Naive B cell (primary cell): ENCODE data around the gene COX7A2. TPM values are rescaled to one million over a fixed set of nuclear protein-coding genes. Genes with fewer than 3 reads are reported as not detected.

Source experiments
- ATAC-seq, 2 donors: fragments of 150-1000 bp; cut with Tn5 transposase; 2 replicates each; pipeline ENCODE4 v1.10.0; 2021; ENCODE audit warnings: low read depth in 2 of 2, mild to moderate bottlenecking in 2 of 2, moderate library complexity in 2 of 2
- DNase-seq: peaks from one replicate; pipeline ENCODE4 v3.0.0; 2022
- H3K27ac Mint-ChIP-seq, 6 donors: one replicate each; pipeline ENCODE4 v1.8.0; 2020 to 2022; ENCODE audit warnings: mild to moderate bottlenecking in 6 of 6, mixed read lengths in 6 of 6, moderate library complexity in 5 of 6, inconsistent platforms in 2 of 6
- H3K27me3 Mint-ChIP-seq, 3 donors: one replicate each; pipeline ENCODE4 v1.8.0; 2021 to 2022; ENCODE audit warnings: mixed read lengths in 3 of 3, mild to moderate bottlenecking in 1 of 3
- H3K36me3 Mint-ChIP-seq, 2 donors: one replicate each; pipeline ENCODE4 v1.8.0; 2020 to 2022; ENCODE audit warnings: mixed read lengths in 2 of 2, inconsistent platforms in 1 of 2, mild to moderate bottlenecking in 1 of 2
- H3K4me1 Mint-ChIP-seq, 3 donors: one replicate each; pipeline ENCODE4 v1.8.0; 2020 to 2022; ENCODE audit warnings: mixed read lengths in 3 of 3, inconsistent platforms in 1 of 3, mild to moderate bottlenecking in 1 of 3, moderate library complexity in 1 of 3
- H3K4me3 Mint-ChIP-seq, 8 donors: one replicate each; pipeline ENCODE4 v1.8.0; 2020 to 2022; ENCODE audit warnings: mild to moderate bottlenecking in 8 of 8, mixed read lengths in 8 of 8, moderate library complexity in 8 of 8, inconsistent platforms in 2 of 8
- H3K9me3 Mint-ChIP-seq, 7 donors: one replicate each; pipeline ENCODE4 v1.8.0; 2020 to 2022; ENCODE audit warnings: mixed read lengths in 7 of 7, mild to moderate bottlenecking in 5 of 7, inconsistent platforms in 2 of 7, moderate library complexity in 1 of 7
- polyA plus RNA-seq, 6 donors: library from polyadenylated mRNA; unstranded; fragments of 300-500 nt; fragmentation: Illumina TruSeq; gene quantifications; one replicate each; pipeline ENCODE4 v1.2.3, GENCODE V29; 2021; ENCODE audit warnings: low read depth in 6 of 6

COX7A2 gene
- polyA plus RNA-seq, 6 donors from 2014 or later: 776 to 1,084 (median 861) TPM

GRCh38 chr6:75281653-75282052 is 38.1 kb upstream of the COX7A2 start:
- Mint-ChIP-seq H3K27me3 (no peaks in the 10 kb centered on the region), H3K36me3 (no peaks in the 10 kb centered on the region), H3K4me1 (peaks cover 19 to 28% (median 25%) of the 10 kb centered on the region in 3 donors), H3K27ac (peak overlapping the region in 1 of 6 donors; percentile 60), H3K4me3 (peak overlapping the region in 1 of 8 donors; percentile 76), H3K9me3 (peaks cover 0 to 2% (median 0%) of the 10 kb centered on the region in 7 donors)
- DNase-seq (no peak), ATAC-seq (no peak)

GRCh38 chr6:75280131-75280855 is 36.7 kb upstream of the COX7A2 start:
- no peak for ATAC-seq
- peaks cover 30 to 32% (median 31%) of the 10 kb centered on the region in 3 donors for H3K4me1 Mint-ChIP-seq

GRCh38 chr6:75279418-75279817 is 35.8 kb upstream of the COX7A2 start:
- H3K4me1 Mint-ChIP-seq: peaks cover 35 to 39% (median 37%) of the 10 kb centered on the region in 3 donors
- DNase-seq (no peak), ATAC-seq (no peak)
- H3K36me3 Mint-ChIP-seq: peaks cover 0 to 13% of the 10 kb centered on the region in 2 donors
- peak overlapping the region in 1 of 6 donors; percentile 67 for H3K27ac Mint-ChIP-seq
- no peaks in the 10 kb centered on the region for H3K27me3 Mint-ChIP-seq
- no peak overlapping the region for H3K4me3 Mint-ChIP-seq
- H3K9me3 Mint-ChIP-seq: peaks cover 0 to 2% (median 0%) of the 10 kb centered on the region in 7 donors

More at GRCh38 chr6:75280131-75280855, 36.7 kb upstream of the COX7A2 start:
- no peaks in the 10 kb centered on the region for H3K27me3 Mint-ChIP-seq
- peaks cover 0 to 2% (median 0%) of the 10 kb centered on the region in 7 donors for H3K9me3 Mint-ChIP-seq
- H3K36me3 Mint-ChIP-seq: peaks cover 0 to 8% of the 10 kb centered on the region in 2 donors
- no peak overlapping the region for H3K27ac Mint-ChIP-seq
- no peak overlapping the region for H3K4me3 Mint-ChIP-seq
- DNase-seq: no peak

- H3K36me3 Mint-ChIP-seq: peaks cover 0 to 13% of the 10 kb centered on the region in 2 donors
- H3K4me1 Mint-ChIP-seq: peaks cover 41 to 45% (median 42%) of the 10 kb centered on the region in 3 donors
- H3K9me3 Mint-ChIP-seq: peaks cover 0 to 2% (median 0%) of the 10 kb centered on the region in 7 donors
- H3K27ac Mint-ChIP-seq: peak overlapping the region in 2 of 6 donors; percentile 1 to 7
- DNase-seq (no peak), ATAC-seq (no peak)
- H3K4me3 Mint-ChIP-seq: no peak overlapping the region
- H3K27me3 Mint-ChIP-seq: no peaks in the 10 kb centered on the region
These were observed 35.0 kb upstream of the COX7A2 start for GRCh38 chr6:75278474-75279077.

- DNase-seq (no peak), ATAC-seq (no peak)
- no peaks in the 10 kb centered on the region for H3K27me3 Mint-ChIP-seq
- peaks cover 50 to 63% (median 51%) of the 10 kb centered on the region in 3 donors for H3K4me1 Mint-ChIP-seq
- peaks cover 0 to 13% of the 10 kb centered on the region in 2 donors for H3K36me3 Mint-ChIP-seq
- H3K9me3 Mint-ChIP-seq: peaks cover 0 to 2% (median 0%) of the 10 kb centered on the region in 7 donors
- H3K4me3 Mint-ChIP-seq: no peak overlapping the region
- H3K27ac Mint-ChIP-seq: peak overlapping the region in 4 of 6 donors; percentile 0 to 77 (median 12)
These were observed 31.5 kb upstream of the COX7A2 start for GRCh38 chr6:75275067-75275466.

- H3K27me3 Mint-ChIP-seq: no peaks in the 10 kb centered on the region
- DNase-seq: no peak
- no peak overlapping the region for H3K4me3 Mint-ChIP-seq
- peak in 1 of 2 donors; percentile 71 for ATAC-seq
- H3K4me1 Mint-ChIP-seq: peaks cover 41 to 56% (median 46%) of the 10 kb centered on the region in 3 donors
- H3K36me3 Mint-ChIP-seq: peaks cover 0 to 13% of the 10 kb centered on the region in 2 donors
- peak overlapping the region in 2 of 6 donors; percentile 42 to 61 for H3K27ac Mint-ChIP-seq
- H3K9me3 Mint-ChIP-seq: peaks cover 0 to 2% (median 0%) of the 10 kb centered on the region in 7 donors
These were observed 29.4 kb upstream of the COX7A2 start for GRCh38 chr6:75273009-75273408.

GRCh38 chr6:75272145-75272840 is 28.7 kb upstream of the COX7A2 start:
- peaks cover 0 to 13% of the 10 kb centered on the region in 2 donors for H3K36me3 Mint-ChIP-seq
- no peaks in the 10 kb centered on the region for H3K27me3 Mint-ChIP-seq
- no peak for ATAC-seq
- peak overlapping the region in 3 of 6 donors; percentile 41 to 93 (median 61) for H3K27ac Mint-ChIP-seq
- no peak overlapping the region for H3K4me3 Mint-ChIP-seq
- H3K9me3 Mint-ChIP-seq: peaks cover 0 to 2% (median 0%) of the 10 kb centered on the region in 7 donors
- peaks cover 40 to 56% (median 48%) of the 10 kb centered on the region in 3 donors for H3K4me1 Mint-ChIP-seq
- DNase-seq: no peak

GRCh38 chr6:75268988-75269354 is 25.4 kb upstream of the COX7A2 start:
- H3K4me3 Mint-ChIP-seq: no peak overlapping the region
- peaks cover 17 to 34% (median 23%) of the 10 kb centered on the region in 3 donors for H3K4me1 Mint-ChIP-seq
- ATAC-seq: no peak
- H3K9me3 Mint-ChIP-seq: peaks cover 0 to 2% (median 0%) of the 10 kb centered on the region in 7 donors
- peak overlapping the region in 3 of 6 donors; percentile 11 to 96 (median 42) for H3K27ac Mint-ChIP-seq
- H3K36me3 Mint-ChIP-seq: no peaks in the 10 kb centered on the region
- DNase-seq: no peak
- no peaks in the 10 kb centered on the region for H3K27me3 Mint-ChIP-seq

GRCh38 chr6:75268121-75268987 is 24.8 kb upstream of the COX7A2 start:
- Mint-ChIP-seq H3K9me3 (peaks cover 0 to 2% (median 0%) of the 10 kb centered on the region in 7 donors), H3K4me3 (no peak overlapping the region), H3K36me3 (peaks cover 0 to under 1% of the 10 kb centered on the region in 2 donors), H3K4me1 (peaks cover 15 to 30% (median 23%) of the 10 kb centered on the region in 3 donors), H3K27ac (peak overlapping the region in 2 of 6 donors; percentile 11 to 42), H3K27me3 (no peaks in the 10 kb centered on the region)
- ATAC-seq (no peak), DNase-seq (no peak)

GRCh38 chr6:75267461-75267860 is 23.9 kb upstream of the COX7A2 start:
- H3K36me3 Mint-ChIP-seq: peaks cover 8% of the 10 kb centered on the region in 2 donors

GRCh38 chr6:75266716-75267291 is 23.2 kb upstream of the COX7A2 start:
- peak; percentile 68 for ATAC-seq
- H3K27me3 Mint-ChIP-seq: no peaks in the 10 kb centered on the region
- H3K4me3 Mint-ChIP-seq: no peak overlapping the region
- peaks cover 8% of the 10 kb centered on the region in 2 donors for H3K36me3 Mint-ChIP-seq
- H3K27ac Mint-ChIP-seq: no peak overlapping the region
- H3K4me1 Mint-ChIP-seq: peaks cover 7 to 16% (median 12%) of the 10 kb centered on the region in 3 donors
- peak; percentile 29 for DNase-seq
- no peaks in the 10 kb centered on the region for H3K9me3 Mint-ChIP-seq

More at GRCh38 chr6:75267461-75267860, 23.9 kb upstream of the COX7A2 start:
- Mint-ChIP-seq H3K9me3 (no peaks in the 10 kb centered on the region), H3K4me3 (no peak overlapping the region), H3K27ac (peak overlapping the region in 2 of 6 donors; percentile 18 to 29), H3K27me3 (no peaks in the 10 kb centered on the region), H3K4me1 (peaks cover 9 to 23% (median 17%) of the 10 kb centered on the region in 3 donors)
- ATAC-seq: no peak
- DNase-seq: no peak

GRCh38 chr6:75263401-75263750 is 19.8 kb upstream of the COX7A2 start:
- H3K4me3 Mint-ChIP-seq: no peak overlapping the region
- H3K4me1 Mint-ChIP-seq: peaks cover 0 to 2% (median 1%) of the 10 kb centered on the region in 3 donors
- DNase-seq (no peak), ATAC-seq (no peak)
- H3K9me3 Mint-ChIP-seq: no peaks in the 10 kb centered on the region
- H3K36me3 Mint-ChIP-seq: peaks cover 15 to 20% of the 10 kb centered on the region in 2 donors
- no peak overlapping the region for H3K27ac Mint-ChIP-seq
- no peaks in the 10 kb centered on the region for H3K27me3 Mint-ChIP-seq
